Nucleus accumbens (tissue), 56 donors: ENCODE data around the gene FNDC10.
A peak's percentile ranks its signal among the peaks of the same experiment; 100 is the strongest.
"Not testable (repeated sequence)": the region's sequence is repeated elsewhere in the genome, so short reads cannot be mapped to it uniquely, and the experiment has no call there.

ENCODE experiments used
- DNase-seq, 56 donors: peaks; one replicate each; lab custom pipeline; 2025; lab: John Stamatoyannopoulos, UW

The FNDC10 gene

GRCh38 chr1:1601564-1602303, 1.8 kb upstream of the FNDC10 start:
- no peak for DNase-seq

GRCh38 chr1:1600861-1601563, 1.1 kb upstream of the FNDC10 start:
- DNase-seq = no peak

DNA sequence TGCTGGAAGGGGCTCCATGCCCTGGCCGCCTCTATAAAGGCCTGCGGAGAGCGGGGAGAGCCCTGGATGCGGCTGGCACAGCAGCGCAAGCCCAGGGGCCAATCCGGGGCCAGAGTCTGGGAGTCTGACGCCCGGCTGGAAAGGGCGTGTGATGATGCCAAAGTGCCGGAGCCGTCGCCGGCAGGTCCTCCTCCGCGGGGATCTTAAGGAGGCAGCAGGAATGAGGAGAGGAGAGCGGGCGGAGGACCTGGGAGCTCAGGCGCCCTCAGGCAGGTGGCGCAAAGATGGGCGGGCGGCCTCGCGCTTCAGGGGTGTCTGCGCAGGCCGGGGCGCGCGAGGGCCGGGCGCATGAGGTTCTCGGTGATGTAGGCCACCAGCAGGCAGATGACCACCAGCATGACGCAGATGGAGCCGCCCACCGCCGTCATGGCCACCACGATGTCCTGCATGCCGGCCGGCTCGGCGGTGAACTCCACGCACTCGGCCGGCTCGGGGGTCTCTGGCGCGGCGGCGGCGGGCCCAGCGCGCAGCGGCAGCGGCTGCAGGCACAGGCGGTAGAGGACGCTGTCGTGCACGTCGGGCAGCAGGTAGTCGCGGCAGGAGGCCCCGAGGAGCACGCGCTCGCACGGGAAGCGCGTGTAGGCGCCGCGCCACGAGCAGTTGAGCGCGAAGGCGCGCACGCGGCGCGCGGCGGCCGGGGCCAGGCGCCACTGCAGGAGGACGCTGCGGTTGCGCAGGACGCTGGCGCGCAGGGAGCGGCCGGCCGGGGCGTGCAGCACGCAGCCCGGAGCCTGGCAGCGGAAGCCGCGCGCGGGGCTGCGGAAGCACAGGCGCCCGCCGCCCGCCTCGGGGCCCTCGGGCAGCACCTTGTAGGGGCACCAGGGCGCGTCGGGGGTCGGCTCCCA, 653 bp downstream of the FNDC10 start:
- DNase-seq = peak in 2 of 56 donors; percentile 2 to 22

DNA sequence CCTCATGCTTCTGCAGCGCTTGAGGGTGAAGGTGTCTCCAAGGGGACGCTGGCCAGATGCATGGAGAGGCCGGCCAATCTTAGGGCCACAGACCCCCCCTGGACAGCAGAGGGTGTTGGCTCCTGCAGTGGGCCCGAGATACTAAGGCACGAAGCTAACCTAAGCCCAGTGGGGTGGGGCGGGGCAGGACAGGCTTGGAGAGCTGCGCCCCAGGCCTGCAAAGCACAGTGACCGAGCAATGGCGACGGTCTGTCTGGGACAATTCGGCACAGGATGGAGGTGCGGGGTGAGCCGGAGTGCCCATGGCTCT, 1.3 kb downstream of the FNDC10 start:
- no peak for DNase-seq

- no peak for DNase-seq
These were observed 1.8 kb downstream of the FNDC10 start for GRCh38 chr1:1598051-1598719.

DNA sequence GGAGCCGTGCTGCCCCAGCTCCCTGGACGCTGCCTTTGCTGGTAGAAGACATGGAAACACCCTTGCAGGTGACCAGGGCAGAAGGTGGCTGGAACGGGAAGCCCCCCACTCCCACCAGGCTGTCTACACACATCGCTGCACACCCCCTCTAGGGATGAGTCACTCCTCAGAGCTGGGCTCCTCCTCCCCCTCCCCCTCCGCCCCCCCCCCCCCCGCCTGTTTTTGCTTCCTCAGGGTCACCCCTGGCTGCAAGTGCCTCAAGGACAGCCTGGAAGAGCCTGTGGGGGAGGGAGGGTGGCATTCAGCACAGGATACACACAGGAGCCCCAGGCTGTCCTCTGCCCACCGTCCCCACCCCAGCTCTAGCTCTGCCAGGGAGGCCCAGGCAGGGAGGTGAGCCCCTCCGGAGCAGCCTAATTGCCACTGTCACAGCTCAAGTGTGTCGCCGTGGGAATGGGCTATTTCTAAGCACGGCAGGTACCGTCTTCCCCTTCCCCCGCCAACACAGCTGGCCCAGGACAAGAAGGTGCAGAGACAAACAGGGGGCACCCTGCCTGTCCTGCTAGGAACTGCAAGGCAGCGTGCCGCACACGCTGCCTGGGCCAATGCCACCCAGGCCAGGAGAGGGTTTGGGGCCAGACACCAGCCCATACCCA, 2.5 kb downstream of the FNDC10 start:
- DNase-seq = peak in 1 of 56 donors; percentile 20

DNA sequence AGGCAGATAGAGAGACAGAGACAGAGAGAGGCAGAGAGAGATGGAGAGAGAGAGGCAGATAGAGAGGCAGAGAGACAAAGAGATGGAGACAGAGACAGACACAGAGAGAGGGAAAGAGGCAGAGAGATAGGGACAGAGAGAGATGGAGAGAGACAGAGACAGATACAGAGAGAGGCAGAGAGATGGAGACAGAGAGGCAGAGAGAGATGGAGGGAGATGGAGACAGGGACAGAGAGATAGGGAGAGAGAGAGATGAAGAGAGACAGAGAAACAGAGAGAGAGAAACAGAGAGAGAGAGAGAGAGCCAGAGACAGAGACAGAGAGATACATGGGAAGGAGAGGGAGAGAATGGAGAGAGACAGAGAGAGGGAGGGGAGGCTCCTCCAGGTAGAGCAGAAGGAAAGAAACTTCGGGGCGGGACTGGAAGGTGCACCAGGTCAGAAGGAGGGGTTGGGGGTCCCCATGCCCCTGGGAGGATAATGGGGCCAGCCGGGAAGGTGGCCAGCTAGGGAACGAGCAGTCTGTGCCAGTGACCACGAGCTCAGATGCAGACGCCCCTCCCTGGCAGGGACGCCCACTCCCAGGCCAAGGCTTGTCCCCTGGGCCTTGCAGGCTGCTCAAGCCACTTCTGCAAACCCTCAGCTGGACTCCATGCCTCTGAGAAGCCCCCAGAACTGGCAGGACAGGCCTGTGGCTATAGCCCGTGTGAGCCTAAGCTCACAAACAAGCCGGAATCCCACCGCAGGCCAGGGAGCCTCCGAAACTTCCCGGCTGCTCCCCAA, 3.3 kb downstream of the FNDC10 start:
- DNase-seq = no peak

DNA sequence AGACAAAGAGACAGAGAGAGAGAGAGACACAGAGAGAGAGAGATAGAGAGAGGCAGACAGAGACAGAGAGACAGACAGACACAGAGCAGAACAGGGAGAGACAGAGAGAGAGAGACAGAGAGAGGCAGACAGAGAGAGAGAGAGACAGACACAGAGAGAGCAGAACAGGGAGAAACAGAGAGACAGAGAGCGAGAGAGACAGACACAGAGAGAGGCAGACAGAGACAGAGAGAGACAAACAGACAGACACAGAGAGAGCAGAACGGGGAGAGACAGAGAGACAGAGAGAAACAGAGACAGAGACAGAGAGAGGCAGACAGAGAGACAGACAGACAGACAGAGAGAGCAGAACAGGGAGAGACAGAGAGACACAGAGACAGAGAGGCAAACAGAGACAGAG, 4.6 kb downstream of the FNDC10 start:
- not testable (repeated sequence) for DNase-seq

DNA sequence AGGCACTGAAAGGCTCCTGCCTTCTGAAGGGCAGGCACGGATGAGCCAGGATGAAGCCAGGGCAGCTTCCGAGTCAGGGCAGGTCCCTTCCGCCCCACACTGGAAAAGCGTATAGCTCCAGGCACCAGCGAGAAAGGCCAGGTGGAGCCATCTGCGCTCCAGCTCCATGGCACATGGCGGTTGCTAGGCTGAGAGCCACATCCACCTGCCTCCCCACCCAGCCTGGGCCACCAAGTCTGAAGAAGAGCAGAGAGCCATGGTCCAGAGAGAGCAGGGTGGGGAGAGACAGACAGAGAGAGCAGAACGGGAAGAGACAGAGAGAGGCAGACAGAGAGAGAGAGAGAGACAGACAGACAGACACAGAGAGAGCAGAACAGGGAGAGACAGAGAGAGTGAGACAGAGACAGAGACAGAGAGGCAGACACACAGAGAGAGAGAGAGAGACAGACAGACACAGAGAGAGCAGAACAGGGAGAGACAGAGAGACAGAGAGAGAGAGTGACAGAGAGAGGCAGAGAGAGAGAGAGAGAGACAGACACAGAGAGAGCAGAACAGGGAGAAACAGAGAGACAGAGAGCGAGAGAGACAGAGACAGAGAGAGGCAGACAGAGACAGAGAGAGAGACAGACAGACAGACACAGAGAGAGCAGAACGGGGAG, 5.2 kb downstream of the FNDC10 start:
- no peak for DNase-seq

DNA sequence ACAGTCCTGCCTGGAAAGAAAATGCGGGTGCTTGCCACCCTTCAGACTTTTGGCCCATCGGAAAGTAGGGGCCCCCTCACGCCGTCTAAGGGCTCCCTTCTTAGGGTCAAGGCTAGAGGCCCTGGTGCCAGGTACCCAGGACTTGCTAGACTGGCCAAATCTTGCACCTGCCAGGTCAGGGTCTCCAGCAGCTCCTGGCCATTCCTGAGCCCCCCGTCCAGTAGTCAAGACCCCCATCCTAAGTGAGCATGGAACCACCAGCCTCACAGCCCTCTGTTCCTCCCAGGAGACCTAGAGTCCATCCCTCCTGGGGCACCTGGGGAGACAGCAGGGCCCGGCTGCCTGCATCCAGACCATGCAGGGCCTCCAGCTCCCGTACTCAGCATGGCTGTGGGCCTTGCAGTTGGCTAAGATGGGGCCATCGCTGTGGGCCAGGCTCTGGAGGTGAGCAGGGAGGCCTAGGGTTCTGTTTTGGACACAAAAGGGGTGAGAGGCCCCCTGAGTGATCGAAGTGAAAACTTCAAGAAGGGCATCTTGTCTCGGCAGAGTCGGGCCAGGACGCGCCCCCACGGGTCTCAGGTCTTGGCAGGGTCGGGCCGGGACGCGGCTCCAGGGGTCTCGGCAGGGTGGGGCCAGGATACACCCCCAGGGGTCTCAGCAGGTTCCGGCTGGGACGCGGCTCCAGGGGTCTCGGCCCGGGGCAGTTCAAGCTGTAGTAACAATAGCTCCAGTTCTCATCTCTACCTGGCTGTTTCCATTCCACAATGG, 5.9 kb downstream of the FNDC10 start:
- DNase-seq = no peak

GRCh38 chr1:1591452-1591851, 8.5 kb downstream of the FNDC10 start:
- no peak for DNase-seq

- DNase-seq = no peak
These were observed 16.5 kb downstream of the FNDC10 start for GRCh38 chr1:1583347-1584010.

DNA sequence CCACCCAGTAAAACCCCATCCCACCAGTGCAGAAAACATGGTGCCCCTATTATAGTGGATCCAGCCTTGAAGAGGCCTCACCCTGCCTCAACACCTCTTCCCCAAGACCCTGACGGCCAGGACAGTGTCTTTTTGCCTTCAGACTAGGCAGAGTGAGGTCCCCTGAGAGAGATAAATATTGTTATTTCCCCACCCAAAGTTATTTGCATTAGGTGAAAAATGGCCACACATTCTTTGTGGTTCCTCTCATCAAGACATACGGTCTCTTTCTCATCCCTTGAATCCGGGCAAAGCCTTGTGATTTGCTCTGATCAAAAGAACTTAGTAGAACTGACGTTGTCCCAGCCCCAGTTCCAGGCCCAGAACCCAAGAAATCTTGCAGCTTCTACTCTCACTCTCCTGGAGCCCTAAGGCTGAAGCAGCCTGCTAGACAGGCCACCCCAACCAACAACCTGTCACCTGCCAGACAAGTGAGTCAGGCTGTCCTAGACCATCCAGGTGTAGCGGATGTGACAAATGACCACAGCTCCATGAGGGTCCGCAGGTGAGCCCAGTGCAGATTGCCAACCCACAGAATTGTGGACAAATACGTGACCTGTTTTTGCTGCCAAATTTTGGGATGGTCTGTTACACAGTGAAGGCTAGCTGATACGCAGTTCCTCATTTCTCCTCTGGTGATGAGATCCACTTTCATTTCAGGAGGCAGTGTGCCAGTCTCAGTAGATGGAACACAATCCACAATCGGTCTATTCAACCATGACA, 17.2 kb downstream of the FNDC10 start:
- no peak for DNase-seq

GRCh38 chr1:1578371-1578940, 21.5 kb downstream of the FNDC10 start:
- DNase-seq = no peak

- DNase-seq = no peak
These were observed 22.4 kb downstream of the FNDC10 start for GRCh38 chr1:1577367-1578011.
